Prostate gland (tissue), 2 donors: ENCODE data around the gene STIL.

Experiments used
- CTCF ChIP-seq, 4 experiments: fragments of 200-600 bp in 2 of 4; fragments of 450-650 bp in 2 of 4; sonication (generic) in 2 of 4; IDR thresholded peaks; 1 replicate in 3 of 4; 2 replicates in 1 of 4; pipeline ENCODE4 v1.5.1; 2016 to 2019; ENCODE audit warnings: antibody characterized with exemption in 4 of 4, mild to moderate bottlenecking in 2 of 4, moderate library complexity in 2 of 4
- POLR2A ChIP-seq: fragments of 450-650 bp; IDR thresholded peaks from one replicate; pipeline ENCODE4 v1.6.1; 2016; ENCODE audit warnings: antibody characterized with exemption, mild to moderate bottlenecking
- POLR2AphosphoS5 ChIP-seq: sonication (generic); formaldehyde crosslinking; IDR thresholded peaks from one replicate; pipeline ENCODE4 v1.6.1; 2017; ENCODE audit warnings: antibody characterized with exemption

GRCh38 chr1:47262787-47263413 lies 51.0 kb downstream of the STIL start:
- TF ChIP-seq CTCF (IDR thresholded peaks at IDR 0.05) (peak in 3 of 4 experiments; percentile 21 to 53 (median 46)), POLR2A (no peak), POLR2AphosphoS5 (peak; percentile 63)
